ENCODE results near the gene IL1B.
A peak's percentile ranks its signal among the peaks of the same experiment; 100 is the strongest.

The IL1B gene

GRCh38 chr2:112829101-112829960 lies 7.2 kb downstream of the IL1B start:
- no peak for DNase-seq (ENCODE audit: low read depth)

GRCh38 chr2:112828251-112828691 lies 8.3 kb downstream of the IL1B start:
- no peak for DNase-seq (ENCODE audit: low read depth)

GRCh38 chr2:112827604-112828185 lies 8.9 kb downstream of the IL1B start:
- no peak for DNase-seq (ENCODE audit: low read depth)

GRCh38 chr2:112827009-112827408 lies 9.6 kb downstream of the IL1B start:
- no peak for DNase-seq (ENCODE audit: low read depth)

- no peak for DNase-seq (ENCODE audit: low read depth)
Measured at GRCh38 chr2:112825706-112826105, 10.9 kb downstream of the IL1B start.

GRCh38 chr2:112824694-112825085 lies 11.9 kb downstream of the IL1B start:
- DNase-seq (ENCODE audit: low read depth) = no peak

GRCh38 chr2:112821682-112822081 lies 14.9 kb downstream of the IL1B start:
- DNase-seq (ENCODE audit: low read depth) = no peak

GRCh38 chr2:112821142-112821541 lies 15.4 kb downstream of the IL1B start:
- DNase-seq (ENCODE audit: low read depth) = no peak

- no peak for DNase-seq (ENCODE audit: low read depth)
Measured at GRCh38 chr2:112820343-112820742, 16.2 kb downstream of the IL1B start.

GRCh38 chr2:112819081-112819480 lies 17.5 kb downstream of the IL1B start:
- no peak for DNase-seq (ENCODE audit: low read depth)

- no peak for DNase-seq (ENCODE audit: low read depth)
Measured at GRCh38 chr2:112818094-112818902, 18.3 kb downstream of the IL1B start.

- no peak for DNase-seq (ENCODE audit: low read depth)
Measured at GRCh38 chr2:112817082-112817689, 19.4 kb downstream of the IL1B start.

GRCh38 chr2:112814278-112814677 lies 22.3 kb downstream of the IL1B start:
- DNase-seq (ENCODE audit: low read depth) = no peak

- no peak for DNase-seq (ENCODE audit: low read depth)
Measured at GRCh38 chr2:112813280-112813966, 23.2 kb downstream of the IL1B start.

GRCh38 chr2:112812318-112813267 lies 24.0 kb downstream of the IL1B start:
- peak; percentile 42 for DNase-seq (ENCODE audit: low read depth)

GRCh38 chr2:112811841-112812306 lies 24.7 kb downstream of the IL1B start:
- peak; percentile 46 for DNase-seq (ENCODE audit: low read depth)

GRCh38 chr2:112811276-112811831 lies 25.2 kb downstream of the IL1B start:
- DNase-seq (ENCODE audit: low read depth) = no peak

GRCh38 chr2:112809112-112809511 lies 27.5 kb downstream of the IL1B start:
- DNase-seq (ENCODE audit: low read depth) = no peak

GRCh38 chr2:112807233-112807807 lies 29.3 kb downstream of the IL1B start:
- no peak for DNase-seq (ENCODE audit: low read depth)

GRCh38 chr2:112805542-112805941 lies 31.0 kb downstream of the IL1B start:
- no peak for DNase-seq (ENCODE audit: low read depth)
